ENCODE measurements around the gene AUTS2. TPM values are rescaled to one million over a fixed set of nuclear protein-coding genes. Genes with fewer than 3 reads are reported as not detected.

AUTS2 gene
- polyA plus RNA-seq, 1 experiment: 0.54 TPM

GRCh38 chr7:70527520-70528115 is 929.3 kb downstream of the AUTS2 start:
- POLR2A ChIA-PET: no interaction called here
- H3K36me3 ChIP-seq (ENCODE audit: control insufficient read depth, insufficient read depth, low read length): no peaks in the 10 kb centered on the region
- no peak for DNase-seq (ENCODE audit: low read depth)
- CTCF ChIA-PET: no interaction called here
- H3K4me3 ChIP-seq (ENCODE audit: low read depth, low read length): no peak overlapping the region
- TF ChIP-seq CTCF (IDR thresholded peaks at IDR 0.05; ENCODE audit: insufficient read depth, low read depth, low read length): no peak
- no peaks in the 10 kb centered on the region for H3K27me3 ChIP-seq (ENCODE audit: control insufficient read depth, insufficient read depth, low read length)

- H3K4me3 ChIP-seq (ENCODE audit: low read depth, low read length): no peak overlapping the region
- DNase-seq (ENCODE audit: low read depth): no peak
- no peak for TF ChIP-seq CTCF (IDR thresholded peaks at IDR 0.05; ENCODE audit: insufficient read depth, low read depth, low read length)
- no peaks in the 10 kb centered on the region for H3K36me3 ChIP-seq (ENCODE audit: control insufficient read depth, insufficient read depth, low read length)
- ChIA-PET CTCF (no interaction called here), POLR2A (no interaction called here)
- no peaks in the 10 kb centered on the region for H3K27me3 ChIP-seq (ENCODE audit: control insufficient read depth, insufficient read depth, low read length)
Measured at GRCh38 chr7:70529436-70529835, 931.2 kb downstream of the AUTS2 start.

GRCh38 chr7:70529914-70530585 is 931.8 kb downstream of the AUTS2 start:
- no peaks in the 10 kb centered on the region for H3K27me3 ChIP-seq (ENCODE audit: control insufficient read depth, insufficient read depth, low read length)
- CTCF ChIA-PET: no interaction called here
- no peak overlapping the region for H3K4me3 ChIP-seq (ENCODE audit: low read depth, low read length)
- TF ChIP-seq CTCF (IDR thresholded peaks at IDR 0.05; ENCODE audit: insufficient read depth, low read depth, low read length): no peak
- DNase-seq (ENCODE audit: low read depth): no peak
- no peaks in the 10 kb centered on the region for H3K36me3 ChIP-seq (ENCODE audit: control insufficient read depth, insufficient read depth, low read length)
- POLR2A ChIA-PET: no interaction called here

- DNase-seq (ENCODE audit: low read depth): no peak
Measured at GRCh38 chr7:70533614-70534013, 935.3 kb downstream of the AUTS2 start.

GRCh38 chr7:70539205-70539604 is 940.9 kb downstream of the AUTS2 start:
- no peaks in the 10 kb centered on the region for H3K27me3 ChIP-seq (ENCODE audit: control insufficient read depth, insufficient read depth, low read length)
- ChIA-PET POLR2A (no interaction called here), CTCF (no interaction called here)
- TF ChIP-seq CTCF (IDR thresholded peaks at IDR 0.05; ENCODE audit: insufficient read depth, low read depth, low read length): no peak
- H3K36me3 ChIP-seq (ENCODE audit: control insufficient read depth, insufficient read depth, low read length): no peaks in the 10 kb centered on the region
- no peak for DNase-seq (ENCODE audit: low read depth)
- no peak overlapping the region for H3K4me3 ChIP-seq (ENCODE audit: low read depth, low read length)

More at GRCh38 chr7:70533614-70534013, 935.3 kb downstream of the AUTS2 start:
- ChIA-PET POLR2A (no interaction called here), CTCF (no interaction called here)
- no peaks in the 10 kb centered on the region for H3K36me3 ChIP-seq (ENCODE audit: control insufficient read depth, insufficient read depth, low read length)
- no peak overlapping the region for H3K4me3 ChIP-seq (ENCODE audit: low read depth, low read length)
- TF ChIP-seq CTCF (IDR thresholded peaks at IDR 0.05; ENCODE audit: insufficient read depth, low read depth, low read length): no peak
- no peaks in the 10 kb centered on the region for H3K27me3 ChIP-seq (ENCODE audit: control insufficient read depth, insufficient read depth, low read length)

Data from BJ (cell line).